Embryonic facial prominence (tissue), 1 donor: ENCODE measurements around the gene ATF3.

Experiments
- DNase-seq: peaks from one replicate; pipeline ENCODE4 v3.0.0-alpha.2; 2016; ENCODE audit errors: extremely low spot score

The ATF3 gene, protein sequence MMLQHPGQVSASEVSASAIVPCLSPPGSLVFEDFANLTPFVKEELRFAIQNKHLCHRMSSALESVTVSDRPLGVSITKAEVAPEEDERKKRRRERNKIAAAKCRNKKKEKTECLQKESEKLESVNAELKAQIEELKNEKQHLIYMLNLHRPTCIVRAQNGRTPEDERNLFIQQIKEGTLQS

DNA sequence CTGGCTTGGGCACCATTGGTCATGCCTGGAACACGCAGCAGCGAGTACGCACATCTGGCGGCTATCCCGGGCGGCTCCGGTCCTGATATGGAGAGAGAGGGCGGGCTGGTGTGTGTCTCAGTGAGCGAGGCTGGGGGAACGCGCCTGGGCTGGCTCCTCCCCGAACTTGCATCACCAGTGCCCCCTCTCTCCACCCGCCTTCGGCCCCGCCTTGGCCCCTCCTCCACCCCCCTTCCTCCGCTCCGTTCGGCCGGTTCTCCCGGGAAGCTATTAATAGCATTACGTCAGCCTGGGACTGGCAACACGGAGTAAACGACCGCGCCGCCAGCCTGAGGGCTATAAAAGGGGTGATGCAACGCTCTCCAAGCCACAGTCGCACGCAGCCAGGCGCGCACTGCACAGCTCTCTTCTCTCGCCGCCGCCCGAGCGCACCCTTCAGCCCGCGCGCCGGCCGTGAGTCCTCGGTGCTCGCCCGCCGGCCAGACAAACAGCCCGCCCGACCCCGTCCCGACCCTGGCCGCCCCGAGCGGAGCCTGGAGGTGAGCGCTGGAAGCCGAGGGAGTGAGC lies at the start of gene ATF3:
Gene ATF3 (plus strand): TSS at position 370 of the 567 bp plus-strand sequence. CDS start 6,261 bp downstream, outside the sequence.
- peak; percentile 97 for DNase-seq

DNA sequence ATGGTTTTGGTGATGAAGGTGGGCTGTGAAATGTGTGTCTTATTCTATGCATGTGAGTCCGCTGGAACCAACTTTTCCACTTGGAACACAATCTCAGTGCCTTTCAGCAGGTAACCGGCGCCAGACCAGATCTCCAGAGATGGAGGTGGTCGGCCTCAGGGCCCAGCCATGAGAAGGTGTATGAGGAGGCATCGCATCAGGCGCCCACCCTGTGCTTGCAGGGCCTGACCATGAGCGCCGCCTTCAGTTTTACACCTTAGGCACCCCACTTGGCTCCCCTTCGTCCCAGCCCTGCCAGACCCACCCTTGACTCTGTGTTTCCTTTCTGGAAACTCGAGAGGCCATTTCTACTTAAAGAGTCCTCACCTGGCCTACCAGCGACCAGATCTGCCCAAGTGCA lies 48.6 kb upstream of the ATF3 start:
- no peak for DNase-seq

DNA sequence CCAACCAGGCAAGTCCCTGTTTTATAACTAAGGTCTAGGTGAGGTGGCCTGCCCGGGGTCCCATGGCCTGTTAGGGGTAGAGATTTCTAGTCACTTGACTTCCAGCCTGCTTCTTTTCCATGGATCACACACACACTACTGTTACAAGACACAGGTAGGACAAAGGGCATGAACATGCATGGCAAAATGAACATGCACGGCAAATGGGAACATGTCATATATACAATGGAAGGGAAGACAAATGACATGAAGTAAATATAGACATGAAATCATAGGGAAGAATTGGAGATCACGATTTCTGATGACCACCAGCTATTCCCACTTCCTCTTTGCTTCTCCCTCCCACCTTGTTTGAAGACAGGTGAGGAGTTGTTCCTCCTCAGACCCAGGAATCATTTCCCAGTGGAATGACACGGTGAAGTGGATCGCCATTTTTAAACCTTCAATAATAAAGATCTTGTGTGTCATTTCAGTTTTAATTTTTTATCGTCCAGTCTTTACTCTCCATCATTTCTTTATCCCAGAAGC lies 47.6 kb upstream of the ATF3 start:
- no peak for DNase-seq

DNA sequence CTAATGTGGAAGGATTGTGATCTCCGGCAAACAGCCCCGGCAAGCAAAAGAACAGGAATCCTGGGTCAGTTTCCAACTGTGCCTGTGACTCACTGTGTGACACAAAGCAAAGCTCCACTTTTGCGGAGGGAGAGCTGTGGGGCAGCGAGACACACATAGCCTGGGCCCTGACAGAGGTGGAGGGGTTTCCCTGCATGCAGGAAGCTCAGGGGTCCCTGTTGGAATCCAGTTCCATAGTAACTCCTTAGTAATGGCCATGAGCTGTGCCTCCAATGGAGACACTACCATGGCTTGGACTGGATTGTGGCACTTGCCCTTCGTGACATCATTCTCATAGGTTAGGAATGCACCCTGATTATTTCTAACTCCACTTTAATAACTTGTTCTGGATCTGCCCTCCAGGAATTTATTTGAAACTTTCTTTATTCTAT lies 47.0 kb upstream of the ATF3 start:
- no peak for DNase-seq

DNA sequence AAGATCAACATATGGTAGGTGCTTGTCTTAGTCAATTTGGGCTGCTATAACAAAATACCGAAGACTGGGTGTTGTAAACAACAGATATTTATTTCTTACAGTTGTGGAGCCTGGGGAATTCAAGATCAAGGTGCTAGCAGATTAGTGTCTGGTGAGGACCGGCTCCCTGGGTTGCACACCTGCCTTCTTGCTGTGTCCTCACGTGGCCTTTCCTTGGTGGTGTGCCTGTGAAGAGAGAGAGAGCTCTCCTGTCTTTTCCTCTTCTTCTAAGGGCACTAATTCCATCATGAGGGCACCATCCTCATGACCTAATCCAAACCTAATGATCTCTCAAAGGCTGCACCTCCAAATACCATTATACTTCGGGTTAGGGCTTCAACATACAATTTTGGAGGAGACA lies 45.8 kb upstream of the ATF3 start:
- no peak for DNase-seq

DNA sequence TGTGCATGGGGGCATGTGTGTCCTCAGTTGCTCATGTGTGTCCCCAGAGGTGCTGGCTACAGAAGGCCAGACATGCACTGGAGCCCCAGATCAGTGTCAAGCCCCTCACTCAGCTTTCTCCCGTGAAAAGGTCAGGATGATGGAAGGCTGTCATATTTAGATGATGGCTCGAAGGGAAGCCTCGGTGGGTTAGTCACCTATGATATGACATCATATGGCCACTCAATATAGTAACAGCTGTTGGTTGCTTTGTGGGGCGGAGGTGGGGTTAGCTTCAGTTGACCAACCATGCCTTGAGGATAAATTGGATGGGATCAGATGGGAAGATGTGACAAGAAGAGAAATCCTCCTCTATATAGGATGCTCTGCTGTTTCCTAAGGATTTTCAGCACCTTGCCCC lies 43.5 kb upstream of the ATF3 start:
- DNase-seq: no peak

DNA sequence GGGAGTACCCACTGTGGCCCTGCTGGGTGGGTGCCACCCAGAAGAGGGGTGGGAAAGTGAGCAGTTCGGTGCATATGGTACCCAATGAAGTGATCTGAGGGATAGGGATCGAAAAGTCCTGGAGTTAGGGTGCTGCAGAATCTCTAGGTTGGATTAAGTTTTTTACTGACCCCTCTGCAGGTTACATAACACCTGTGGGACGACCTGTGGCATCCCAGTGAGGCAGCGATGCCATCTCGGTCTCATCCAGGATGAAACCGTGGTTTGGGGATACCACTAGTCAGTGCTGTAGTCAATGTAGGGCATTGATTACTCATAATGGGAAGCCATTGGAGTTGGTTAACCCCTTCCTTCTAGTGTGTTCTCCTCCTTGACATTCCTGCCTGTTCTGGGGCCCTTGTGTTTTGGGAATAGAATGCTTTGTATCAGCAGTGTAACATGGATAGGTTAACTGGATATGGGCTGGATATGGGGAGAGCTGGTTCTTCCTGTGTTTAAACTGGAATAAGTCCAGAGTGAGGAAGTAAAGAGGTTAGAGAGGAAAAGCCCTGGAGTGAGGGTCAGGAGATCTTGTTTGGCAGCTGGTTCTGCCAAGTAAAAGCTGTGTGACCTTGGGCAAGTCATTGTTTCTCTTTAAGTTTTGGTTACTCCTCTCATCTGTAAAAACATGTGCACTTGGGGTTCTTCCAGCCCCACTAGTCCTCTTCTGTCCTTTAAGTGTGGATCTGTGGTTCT lies 42.8 kb upstream of the ATF3 start:
- no peak for DNase-seq

DNA sequence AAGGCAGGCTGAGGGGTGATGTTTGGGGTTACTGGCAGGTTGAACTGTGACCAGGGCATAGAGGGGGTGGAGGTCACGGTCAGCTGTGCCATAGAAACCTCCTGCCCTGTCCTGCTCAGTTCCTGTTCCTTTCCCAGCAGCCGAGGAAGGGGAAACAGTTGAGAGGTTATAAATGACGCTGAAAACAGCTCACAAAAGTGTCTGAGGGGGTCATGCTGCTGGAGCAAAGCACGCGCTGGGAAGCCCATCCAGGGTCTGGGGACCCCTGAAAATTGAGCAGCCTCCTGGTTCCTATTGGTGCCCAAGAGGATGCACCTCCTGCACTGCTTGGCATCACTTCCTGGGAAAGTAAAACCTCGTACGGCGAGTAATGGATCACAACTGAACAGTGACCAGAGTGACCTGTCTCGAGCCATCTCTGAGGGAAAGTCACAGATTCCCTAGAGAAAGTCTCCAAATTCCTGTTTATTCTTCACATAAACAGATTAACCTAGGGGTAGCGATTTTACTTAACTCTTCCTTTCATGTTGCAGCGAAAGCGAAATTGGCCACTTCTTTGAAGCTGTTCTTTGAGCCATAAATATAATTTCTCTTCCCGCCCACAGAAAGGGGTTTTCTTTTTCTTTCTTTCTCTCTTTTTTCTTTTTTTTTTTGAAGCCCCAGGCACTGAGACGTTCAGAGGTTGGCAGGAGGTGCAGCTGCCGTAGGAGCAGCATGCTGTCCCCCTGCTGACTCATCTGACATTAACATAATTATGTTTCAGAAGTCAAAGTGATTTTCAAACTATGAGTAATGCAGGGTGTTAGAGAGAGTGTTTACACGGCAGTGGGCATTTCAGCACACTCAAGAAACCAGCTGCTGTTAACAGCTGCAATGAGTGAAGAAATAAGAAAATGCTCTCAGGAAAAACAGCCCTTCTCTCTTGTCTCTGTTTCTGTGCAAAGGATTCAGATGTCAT lies 41.8 kb upstream of the ATF3 start:
- DNase-seq: no peak

DNA sequence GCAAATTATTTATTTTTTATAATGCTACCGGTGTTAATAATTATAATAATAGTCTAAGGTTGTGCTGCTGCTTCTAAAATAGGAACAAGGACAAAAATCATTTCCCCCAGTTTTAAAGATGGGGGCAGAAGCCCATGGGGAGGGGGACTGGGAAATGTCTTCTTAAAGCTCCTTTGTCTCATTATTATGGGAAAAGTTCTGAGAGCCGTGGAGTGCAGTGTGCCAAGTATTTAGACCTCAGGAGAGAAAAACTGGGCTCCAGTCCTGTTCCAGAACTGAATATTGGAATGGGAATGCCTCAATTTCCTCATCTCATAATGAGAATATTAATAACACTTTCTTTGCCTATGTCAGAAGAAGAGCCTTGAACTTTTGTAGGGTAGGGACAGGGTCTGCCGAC lies 40.9 kb upstream of the ATF3 start:
- DNase-seq: no peak

DNA sequence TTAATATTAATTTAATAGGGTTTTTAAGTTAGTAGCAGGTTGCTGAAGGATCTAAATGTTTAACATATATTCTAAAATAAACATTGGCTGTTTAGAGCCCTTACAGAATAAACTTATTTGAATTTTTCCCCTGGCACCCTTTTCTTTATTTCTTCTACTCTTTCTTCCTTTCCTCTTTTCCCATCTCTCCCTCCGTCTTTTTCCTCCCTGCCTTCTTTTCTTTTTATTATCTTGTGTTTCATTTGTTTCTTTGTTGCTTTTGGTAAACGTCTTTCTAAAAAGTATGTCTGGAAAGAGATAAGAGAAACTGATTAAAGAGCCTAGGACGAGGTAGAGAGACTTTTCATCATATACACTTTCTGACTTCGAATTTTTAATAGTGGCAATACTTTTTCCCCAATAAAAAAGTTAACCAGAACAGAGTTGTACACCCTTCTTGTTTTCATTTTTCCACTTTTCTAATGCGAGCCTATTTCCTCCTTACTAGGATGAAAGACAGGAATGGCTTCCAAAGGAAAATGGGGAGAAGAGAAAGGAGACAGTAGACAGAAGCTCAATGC lies 39.5 kb upstream of the ATF3 start:
- DNase-seq: no peak

DNA sequence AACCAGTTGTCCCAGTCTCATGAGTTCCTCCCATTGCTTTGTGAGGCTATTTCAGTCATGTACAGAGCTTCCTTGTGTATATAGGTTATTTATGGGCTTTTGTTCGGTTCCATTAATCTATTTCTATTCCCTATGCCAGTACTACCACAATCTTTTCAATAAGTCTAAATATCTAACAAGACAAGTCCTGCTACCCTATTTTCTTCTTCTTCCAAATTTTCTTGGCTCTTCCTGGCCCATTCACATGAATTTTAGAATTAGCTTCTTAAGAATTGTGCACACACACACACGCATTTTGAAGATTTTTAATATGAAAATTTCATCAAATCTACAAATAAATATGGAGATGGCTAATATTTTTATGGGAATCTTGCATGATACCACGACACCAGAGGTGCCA lies 33.8 kb upstream of the ATF3 start:
- no peak for DNase-seq

DNA sequence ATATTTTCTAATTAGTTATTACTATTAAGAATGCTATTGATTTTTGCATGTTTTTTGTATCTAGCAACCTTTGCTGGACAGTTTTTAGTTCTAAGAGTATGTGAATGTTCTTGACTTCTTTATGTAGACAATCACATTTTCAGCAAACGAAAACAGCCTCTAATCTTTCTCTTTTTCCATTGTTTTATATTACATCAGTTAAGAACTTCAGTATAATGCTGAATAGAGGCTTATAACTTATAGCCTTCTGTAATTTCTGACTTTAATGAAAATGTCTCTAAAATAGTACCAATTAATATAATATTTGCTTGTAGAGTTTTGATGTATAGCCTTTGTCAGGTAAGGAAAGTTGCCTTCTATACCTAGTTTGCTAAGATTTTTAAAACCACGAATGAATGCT lies 33.2 kb upstream of the ATF3 start:
- no peak for DNase-seq

DNA sequence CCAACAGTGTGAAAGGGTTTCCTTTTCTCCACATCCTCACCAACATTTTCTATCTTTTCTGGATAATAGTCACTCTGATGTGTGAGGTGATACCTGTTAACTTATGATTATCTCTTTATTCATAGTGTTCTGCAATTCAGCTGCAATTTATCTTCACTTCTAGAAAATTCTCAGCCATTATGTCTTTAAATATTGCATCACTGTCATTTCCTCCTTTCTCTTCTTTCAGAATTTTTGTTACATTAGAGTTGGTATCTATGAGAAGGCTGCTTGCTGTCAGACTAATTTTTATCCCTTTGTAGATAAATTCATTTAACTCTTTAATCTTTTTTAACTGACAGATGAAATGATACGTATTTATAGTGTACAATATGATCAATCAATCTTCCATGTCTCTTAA lies 30.5 kb upstream of the ATF3 start:
- no peak for DNase-seq

DNA sequence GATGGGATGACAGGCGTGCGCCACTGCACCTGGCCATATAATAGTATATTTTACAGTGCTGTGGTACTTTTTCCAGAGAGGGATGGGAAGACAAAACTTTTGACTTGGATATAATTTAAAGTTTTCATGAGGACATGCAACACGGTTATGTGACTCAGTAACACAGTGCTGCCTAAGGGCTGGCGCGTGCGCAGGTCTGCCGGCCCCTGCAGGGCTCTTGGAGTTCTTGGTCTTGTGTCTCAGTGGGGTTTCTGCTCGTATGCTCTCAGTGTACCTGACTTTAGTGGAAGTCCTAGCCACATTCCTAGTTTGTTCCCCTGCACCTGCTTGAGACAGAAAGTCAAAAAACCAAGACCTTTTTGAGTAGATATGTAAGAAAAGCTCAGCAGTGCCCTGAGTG lies 27.5 kb upstream of the ATF3 start:
- no peak for DNase-seq

DNA sequence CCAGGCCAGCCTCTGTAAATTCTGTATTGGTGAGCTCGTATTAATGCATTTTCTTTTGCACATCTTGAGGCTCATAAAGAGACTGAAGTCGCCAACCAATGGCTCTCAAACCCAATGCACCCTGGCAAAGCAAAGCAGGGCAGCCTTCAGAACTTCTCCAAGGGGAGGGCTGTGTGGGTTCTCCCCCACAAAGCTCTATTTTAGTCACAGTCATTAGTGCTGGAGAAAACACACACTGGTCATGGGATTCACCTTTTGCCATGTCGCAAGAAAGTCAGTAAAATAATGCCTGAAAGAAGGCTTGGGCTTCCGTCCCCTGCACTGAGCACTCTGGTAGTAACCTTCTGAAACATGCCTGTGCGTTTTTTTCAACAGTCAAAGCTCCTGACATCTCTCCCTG lies 26.3 kb upstream of the ATF3 start:
- no peak for DNase-seq

DNA sequence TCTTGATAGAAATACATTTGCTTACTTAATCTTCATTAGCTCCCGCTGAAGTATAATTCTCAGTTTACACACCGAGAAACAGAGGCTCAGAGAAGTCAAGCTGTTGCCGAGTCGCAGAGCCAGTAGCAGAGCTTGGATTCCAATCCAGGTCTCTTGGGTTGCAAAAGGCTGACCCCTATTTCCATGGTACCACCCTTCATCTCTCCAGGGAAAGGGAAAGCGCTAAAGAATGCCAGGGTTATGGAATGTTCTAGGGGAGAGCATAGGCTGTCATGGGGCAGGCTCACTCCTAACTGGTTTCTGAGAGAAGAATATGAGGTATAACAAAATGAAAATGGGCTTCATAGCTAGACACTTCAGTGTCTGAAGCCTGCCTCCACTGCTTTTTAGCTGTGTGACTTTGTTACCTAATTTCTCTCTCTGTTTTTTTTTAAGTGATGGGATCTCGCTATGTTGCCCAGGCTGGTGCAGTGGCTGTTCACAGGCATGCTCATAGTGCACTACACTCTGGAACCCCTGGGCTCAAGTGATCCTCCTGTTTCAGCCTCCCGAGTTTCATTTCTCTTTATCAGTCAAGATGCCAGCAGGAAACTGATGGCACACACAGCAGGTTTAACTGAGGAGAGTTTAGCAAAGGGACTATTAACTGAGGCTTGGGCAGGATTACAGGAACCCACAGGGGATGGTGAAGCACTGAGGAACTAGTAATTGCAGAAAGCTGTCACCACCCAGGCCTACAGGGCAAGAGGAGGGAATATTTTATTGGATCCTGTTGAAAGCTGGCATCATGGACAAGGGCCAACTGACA lies 25.5 kb upstream of the ATF3 start:
- no peak for DNase-seq

DNA sequence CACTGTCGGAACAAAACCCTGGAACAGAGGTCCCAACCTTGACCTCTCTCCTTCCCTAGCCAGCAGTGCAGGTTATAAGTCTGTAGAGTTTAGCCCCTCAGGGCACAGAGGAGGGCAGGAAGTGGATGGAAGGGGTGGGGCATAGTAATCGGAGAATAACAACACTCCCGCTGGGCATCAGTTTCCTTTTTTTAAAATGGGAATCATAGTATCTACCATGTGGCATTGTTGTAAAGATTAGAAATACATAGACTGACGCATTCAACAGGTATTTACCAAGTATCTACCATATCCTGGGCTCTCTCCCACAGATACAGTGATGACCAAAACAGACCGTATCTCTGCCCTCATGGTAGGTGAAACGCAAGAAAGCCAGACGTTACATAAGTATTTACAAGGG lies 24.9 kb upstream of the ATF3 start:
- no peak for DNase-seq

DNA sequence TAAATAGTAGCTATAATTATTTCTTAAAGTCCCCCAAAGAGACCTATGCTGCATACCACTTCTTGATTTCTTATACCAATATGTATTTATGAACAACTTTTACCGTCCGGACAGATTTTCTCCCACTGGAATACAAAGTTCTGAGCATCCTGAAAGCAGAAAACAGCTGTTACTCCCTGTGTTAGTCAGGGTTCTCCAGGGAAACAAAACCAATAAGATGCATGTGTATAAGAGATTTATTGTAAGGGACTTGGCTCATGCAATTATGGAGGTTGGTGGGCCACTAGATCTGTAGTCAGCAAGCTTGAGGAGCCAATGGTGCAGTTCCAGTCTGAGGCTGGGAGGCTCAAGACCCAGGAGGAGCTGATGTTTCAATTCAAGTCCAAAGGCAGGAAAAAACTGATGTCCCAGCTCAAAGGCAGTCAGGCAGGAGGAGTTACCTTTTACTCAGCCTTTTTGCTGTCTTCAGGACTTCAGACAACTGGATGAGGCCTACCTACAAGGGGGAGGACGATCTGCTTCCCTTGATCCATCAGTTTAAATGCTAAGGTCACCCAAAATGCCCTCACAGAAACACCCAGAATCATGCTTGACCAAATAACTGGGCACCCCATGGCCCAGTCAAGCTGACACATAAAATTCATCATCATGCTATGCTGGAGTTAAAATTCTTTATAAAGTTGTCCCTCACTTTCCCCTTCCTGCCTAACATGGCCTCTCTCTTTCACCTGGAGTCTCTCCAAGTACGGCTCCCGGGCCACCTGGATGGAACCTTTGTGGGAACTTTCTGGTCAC lies 24.3 kb upstream of the ATF3 start:
- DNase-seq: no peak

DNA sequence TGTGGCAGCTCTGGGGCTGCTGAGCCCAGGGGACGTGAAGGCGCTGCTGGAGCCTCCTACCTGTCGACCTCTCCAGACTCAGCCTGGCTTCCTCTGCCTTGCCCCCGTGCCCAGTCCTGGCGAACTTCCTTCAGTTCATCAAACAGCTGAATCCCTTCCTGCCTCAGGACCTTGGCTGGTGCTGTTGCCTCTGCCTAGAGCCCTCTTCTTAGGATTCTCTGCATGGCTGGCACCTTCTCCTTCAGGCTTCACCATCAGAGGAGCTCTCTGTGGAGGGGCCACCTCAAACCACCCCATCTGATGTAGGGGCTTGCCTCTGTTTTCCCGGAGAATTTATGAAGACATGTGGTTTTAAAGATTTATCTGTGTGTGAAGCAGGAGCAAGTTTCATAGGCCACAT lies 23.4 kb upstream of the ATF3 start:
- no peak for DNase-seq
